Cardiac septum (tissue), 1 donor: Measurements from ENCODE around the gene HDAC10. TPM values are rescaled to one million over a fixed set of nuclear protein-coding genes. Genes with fewer than 3 reads are reported as not detected.
"Not testable (repeated sequence)": the region's sequence is repeated elsewhere in the genome, so short reads cannot be mapped to it uniquely, and the experiment has no call there.

Experiments
- DNase-seq: peaks from one replicate; pipeline ENCODE4 v3.0.0-alpha.2; 2020; ENCODE audit warnings: low spot score
- intact Hi-C: fragments of 100-400 bp; cut with DNase I; formaldehyde crosslinking; loops from one replicate; pipeline ENCODE4 v1.14.0; 2022
- total RNA-seq: library from RNA; stranded (reverse); fragmentation: NEBNext Ultra II Directional; extraction: Animal tissue kit (Norgen Biotek cat#: 25700); gene quantifications from one replicate; pipeline ENCODE4 v1.2.1, GENCODE V29; 2021
- donor health status: DM: no; HTN: no; CAD: no.

HDAC10 gene
- total RNA-seq, 1 donor from 2014 or later: 13.1 TPM

DNA sequence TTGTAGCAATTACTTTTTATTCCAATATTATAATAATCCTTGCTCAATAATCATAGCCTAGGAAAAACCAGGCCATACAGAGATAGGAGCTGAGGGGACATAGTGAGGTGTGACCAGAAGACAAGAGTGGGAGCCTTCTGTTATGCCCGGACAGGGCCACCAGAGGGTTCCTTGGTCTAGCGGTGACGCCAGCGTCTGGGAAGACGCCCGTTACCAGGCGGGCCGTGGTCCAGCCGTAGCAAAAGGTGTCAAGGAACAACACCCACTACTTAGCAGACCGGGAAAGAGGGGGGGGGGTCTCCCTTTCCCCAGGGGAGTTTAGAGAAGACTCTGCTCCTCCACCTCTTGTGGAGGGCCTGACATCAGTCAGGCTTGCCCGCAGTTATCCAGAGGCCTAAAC lies 22.3 kb upstream of the HDAC10 start:
- DNase-seq: not testable (repeated sequence)
- intact Hi-C loops: loop anchor here (5.0 kb wide), 1 partner anchor 34 kb away; the partner anchor contains the start of gene PLXNB2

DNA sequence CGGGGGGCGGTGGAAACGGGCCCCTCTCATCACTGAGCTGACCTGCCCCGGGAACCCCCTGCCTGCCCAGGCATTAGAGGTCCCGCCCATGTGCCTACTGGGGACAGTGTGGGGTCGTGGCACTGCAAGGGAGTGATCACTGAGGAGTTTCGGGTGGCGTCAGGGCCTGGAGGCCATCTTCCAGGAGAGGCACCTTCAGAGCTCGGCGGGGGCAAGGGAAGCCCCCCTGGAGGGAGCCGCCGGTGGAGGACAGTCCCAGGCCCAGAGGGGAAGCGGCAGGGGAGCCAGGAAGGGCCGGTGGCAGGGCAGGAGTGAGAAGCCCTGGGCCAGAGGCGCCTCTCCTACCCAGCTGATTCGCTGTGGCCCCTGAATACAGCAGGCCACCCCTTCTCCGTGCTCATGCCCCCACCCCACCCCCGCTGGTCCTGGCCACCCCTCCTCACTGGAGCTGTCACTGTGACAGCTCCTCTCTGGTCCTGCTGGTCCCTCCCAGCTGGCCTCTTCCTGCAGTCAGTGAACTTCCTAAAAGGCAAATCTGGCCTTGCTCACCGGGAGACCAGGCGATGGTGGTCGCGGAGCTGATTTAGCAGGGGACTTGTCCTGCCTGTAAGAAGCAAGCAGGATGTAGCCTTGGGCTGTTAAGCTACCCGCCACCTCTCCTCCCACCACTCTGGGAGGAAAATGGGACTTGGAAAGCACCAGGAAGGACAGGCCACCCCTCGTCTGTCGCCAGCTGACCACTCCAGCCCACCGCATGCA lies 21.2 kb upstream of the HDAC10 start:
- no peak for DNase-seq
- intact Hi-C loops: loop anchor here (5.0 kb wide), 1 partner anchor 35 kb away; the partner anchor contains the start of gene PLXNB2

DNA sequence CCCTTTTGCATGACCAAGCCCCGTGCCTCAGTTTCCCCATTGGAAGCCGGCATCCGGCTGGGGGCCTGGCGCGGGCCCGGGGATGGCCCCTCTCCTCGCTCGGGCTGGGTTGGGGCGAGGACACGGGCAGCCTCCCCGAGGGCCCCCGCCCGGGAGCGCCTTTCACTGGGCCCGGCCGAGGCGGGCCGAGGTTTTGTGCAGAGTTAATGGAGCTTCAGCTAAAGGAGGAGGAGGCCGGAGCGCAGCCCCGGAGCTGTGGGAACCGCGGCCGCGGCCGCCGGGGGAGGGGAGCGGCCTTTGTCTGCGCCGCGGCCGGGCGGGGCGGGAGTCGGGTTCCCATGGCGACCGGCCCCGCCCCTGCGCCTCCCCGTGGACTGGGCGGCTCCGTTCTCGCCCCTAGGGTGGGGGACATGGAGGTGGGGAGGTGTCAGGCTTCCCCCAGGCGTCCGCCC lies 20.5 kb upstream of the HDAC10 start:
- no peak for DNase-seq
- intact Hi-C loops: loop anchor here (5.0 kb wide), 1 partner anchor 36 kb away; the partner anchor contains the start of gene PLXNB2

DNA sequence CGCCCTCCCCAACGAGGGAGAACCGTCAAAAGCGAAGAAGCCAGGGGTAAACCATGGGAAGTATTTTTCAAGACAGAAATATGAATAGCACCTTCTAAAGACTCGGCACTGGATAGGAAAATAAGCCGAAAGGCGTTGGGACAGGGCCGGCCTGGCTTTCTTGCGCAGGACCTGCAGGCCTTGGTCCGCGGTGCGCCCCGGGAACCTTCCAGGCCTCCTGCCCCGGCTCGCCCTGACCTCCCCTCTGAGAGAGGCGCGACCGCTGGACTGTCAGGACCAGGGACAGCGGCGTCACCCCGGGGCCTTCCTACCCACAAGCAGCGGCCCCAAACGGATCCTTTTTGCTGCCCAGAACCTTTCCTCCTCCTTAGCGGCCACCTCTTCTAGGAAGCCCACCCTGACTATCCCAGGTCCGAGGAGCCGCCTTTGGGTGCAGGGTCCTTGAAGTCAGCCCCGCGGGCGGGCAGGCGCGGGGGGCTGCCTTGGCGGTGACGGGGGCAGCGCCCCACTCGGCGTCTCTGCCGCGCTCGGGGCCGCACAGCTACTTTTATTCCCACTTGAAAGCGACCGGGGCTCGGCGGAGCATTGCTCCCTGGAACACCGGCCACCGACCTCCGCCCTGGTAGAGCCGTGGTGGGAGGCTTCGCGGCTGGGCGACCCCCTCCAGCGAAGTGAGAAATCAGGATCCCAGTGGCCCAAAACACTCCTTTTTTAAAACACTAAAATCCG lies 19.8 kb upstream of the HDAC10 start:
- no peak for DNase-seq
- intact Hi-C loops: loop anchor here (5.0 kb wide), 1 partner anchor 36 kb away; the partner anchor contains the start of gene PLXNB2

DNA sequence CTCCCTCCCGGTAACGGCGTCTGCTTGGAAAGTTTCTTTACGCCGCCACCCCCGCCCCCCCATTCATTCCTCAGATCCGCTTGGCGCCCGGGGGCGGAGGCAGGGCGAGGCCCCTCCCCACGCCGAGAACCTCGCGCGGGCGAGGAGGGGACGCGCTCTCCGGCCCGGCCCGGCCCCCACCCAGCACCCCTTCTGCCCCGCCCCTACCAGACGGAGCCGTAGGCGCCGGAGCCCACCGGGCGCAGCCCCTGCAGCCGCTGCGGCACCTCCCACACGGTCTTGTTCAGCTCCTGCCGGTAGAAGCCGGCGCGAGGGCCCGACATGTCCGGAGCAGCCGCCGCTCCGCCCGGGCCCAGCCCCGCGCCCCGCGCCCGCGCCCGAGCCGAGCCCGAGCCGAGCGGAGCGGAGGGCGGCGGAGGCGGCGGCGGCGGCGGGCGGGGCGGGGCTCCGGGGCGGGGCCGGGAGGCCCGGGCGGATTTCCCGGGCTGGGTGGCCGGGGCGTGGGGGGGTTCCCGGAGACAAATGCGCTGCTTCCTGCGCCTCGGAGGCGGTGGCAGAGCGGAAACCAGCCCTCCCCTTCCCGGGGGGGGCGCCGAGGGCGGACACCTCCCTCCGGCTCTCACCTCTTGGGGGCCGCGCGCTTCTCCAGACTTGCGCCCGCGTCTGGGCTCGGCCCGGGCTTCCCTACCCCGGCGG lies 19.1 kb upstream of the HDAC10 start, which contains the start of gene MAPK11:
Gene MAPK11 (minus strand): TSS at position 411 of the 696 bp plus-strand sequence. CDS start 88 bp downstream, at position 323.
- DNase-seq: no peak
- intact Hi-C loops: loop anchor here (5.0 kb wide), 1 partner anchor 37 kb away; the partner anchor contains the start of gene PLXNB2

DNA sequence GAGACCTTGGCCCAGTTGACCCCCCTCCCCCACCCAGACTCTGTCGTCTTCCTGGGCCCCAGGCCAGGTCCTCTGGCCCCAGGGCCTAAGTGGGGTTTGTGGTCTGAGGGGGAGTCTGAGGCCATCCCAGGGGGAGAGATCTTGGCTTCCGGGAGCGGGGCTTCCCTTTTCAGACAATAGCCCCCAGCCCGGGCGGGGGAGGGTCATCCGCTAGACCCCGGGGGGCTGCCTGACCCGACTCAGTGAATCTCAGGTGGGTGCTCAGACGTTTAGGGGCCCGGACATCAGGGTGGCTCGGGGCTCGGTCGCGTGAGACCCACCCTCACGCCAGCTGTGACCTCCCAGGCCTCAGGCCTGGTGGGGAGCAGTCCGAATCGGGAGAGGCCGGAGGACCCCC lies 18.5 kb upstream of the HDAC10 start:
- intact Hi-C loops: no loop called here
- DNase-seq: no peak

DNA sequence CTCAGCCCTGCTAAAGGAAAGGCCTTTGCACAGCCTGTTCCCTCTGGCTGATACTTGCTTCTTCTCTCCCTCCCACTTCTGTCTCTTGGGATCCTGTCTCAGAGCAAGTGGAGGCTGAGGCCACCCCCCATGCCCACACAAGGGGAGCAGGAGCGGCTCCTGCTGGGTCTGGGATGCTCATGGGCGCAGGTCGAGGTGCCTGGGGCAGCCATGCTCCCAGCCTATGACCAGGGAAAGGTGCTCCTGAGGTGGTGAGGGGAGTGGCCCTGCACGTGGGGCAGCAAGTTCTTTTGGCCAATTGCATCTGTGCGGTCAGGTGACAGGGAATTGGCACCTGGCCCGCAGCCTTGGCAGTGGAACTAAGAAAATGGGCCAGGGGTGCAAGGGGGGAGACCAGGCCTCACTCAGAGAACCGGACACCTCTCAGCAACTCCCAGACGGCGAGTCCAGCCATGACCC lies 17.6 kb upstream of the HDAC10 start:
- intact Hi-C loops: no loop called here
- no peak for DNase-seq

DNA sequence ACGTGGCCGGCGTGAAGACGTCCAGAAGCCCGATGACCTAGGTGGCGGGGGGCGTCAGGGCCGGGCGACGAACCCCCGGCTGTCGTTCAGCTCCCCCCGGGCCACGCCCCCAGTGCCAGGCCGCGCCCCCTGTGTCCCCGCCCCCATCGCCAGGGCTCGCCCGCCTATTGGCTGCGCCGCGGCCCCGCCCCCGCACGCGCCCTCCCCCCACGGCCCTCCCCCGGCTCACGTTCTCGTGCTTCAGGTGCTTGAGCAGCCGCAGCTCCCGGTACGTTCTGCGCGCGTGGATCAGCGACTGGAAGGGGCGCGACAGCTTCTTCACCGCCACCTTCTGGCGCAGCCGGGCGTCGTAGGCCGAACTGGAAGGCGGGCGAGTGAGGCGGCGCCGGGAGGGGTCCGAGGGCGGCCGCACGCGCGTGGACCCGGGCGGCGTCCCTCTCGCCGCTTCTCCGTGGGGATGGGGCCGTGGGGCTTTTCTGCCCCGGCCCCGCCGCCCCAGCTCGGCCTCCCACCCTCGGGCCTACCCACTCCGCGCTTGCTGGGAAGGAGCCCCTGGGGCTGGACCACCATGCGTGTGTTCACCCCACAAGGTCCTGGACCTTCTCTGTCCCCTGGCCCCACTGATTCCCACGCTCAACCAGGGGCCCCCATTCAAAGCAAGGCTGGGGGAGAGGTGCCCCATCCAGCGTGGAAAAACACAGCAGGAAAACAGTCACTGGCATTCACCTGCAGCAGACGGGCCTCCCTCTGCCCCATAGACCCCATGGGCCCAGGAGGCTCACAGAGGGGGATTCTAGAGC lies 16.7 kb upstream of the HDAC10 start:
- intact Hi-C loops: no loop called here
- no peak for DNase-seq

DNA sequence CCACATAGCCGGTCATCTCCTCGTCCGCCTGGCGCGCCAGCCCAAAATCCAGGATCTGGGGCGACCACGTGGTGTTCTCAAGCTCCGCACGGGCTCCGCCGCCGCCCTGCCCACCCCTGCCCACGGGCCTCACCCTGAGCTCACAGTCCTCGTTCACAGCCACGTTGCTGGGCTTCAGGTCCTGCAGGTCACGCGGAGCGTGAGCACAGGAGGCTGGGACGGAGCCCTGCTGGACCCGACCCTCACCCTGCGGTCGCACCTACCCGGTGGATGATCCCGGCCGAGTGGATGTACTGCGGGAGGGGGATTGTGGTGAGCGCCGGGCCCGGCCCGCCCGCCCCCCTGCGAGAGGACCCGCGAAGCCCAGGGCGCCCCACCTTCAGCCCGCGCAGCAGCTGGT lies 15.9 kb upstream of the HDAC10 start:
- DNase-seq: no peak
- intact Hi-C loops: no loop called here

DNA sequence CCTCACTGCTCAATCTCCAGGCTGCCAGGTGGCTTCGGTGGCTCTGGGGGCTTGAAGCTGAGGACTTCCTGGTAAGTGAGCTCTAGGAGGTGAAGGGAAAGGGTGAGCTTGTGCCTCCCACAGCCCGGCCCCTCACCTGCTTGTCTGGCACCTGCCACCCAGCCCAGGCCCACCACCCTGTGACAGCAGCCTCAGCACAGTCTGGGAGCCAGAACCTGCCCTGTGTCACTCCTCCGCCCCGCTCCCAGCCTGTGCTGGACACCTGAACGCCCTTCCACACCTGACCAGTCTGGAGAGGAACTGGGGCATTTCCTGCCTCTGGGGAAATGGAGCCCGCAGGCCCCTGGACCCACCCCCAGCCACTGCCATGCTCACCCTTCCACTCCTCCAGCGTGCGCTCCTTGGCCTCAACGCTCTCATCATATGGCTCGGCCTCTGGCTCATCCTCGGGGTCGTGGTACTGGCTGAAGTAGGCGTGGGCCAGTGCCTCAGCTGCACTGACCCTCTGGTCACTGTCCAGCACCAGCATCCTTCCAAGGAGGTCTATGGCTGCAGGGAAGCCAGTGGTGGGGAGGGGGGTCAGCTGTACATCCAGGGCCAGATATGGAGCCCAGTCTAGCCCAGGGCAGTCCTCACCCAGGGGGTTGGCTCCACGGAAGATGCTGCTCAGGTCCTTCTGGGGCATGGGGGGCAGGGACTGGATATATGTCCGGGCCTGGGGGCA lies 14.0 kb upstream of the HDAC10 start:
- DNase-seq: no peak
- intact Hi-C loops: no loop called here

DNA sequence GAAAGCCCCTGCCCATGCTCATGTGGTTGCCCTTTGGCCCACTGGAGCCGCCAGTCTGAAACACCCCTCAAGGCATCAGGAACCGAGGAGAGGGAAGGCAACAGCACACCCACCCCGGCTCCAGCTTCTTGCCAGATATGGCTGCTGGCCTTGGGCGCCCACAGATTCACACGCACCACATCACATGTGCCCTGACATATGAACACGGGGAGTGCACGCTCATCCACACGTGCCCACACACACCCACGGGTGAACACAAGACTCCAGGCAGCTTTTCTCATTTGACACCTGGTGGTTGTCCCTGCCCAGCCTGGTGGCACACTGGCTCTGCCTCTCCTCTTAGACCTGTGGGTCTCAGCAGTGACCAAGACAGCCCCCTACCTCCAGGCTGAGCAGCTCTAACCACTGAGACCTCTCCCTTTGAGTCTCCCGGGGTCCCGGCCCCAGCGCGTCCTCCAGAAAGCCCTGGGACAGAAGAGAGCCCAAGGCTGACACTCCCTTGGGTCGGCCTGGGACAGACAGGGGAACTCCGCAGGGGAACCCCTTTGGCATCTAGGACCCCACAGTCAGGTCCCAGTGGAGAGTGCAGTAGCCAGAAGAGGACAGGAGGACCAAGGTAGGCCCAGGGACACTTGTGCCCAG lies 13.2 kb upstream of the HDAC10 start:
- intact Hi-C loops: no loop called here

DNA sequence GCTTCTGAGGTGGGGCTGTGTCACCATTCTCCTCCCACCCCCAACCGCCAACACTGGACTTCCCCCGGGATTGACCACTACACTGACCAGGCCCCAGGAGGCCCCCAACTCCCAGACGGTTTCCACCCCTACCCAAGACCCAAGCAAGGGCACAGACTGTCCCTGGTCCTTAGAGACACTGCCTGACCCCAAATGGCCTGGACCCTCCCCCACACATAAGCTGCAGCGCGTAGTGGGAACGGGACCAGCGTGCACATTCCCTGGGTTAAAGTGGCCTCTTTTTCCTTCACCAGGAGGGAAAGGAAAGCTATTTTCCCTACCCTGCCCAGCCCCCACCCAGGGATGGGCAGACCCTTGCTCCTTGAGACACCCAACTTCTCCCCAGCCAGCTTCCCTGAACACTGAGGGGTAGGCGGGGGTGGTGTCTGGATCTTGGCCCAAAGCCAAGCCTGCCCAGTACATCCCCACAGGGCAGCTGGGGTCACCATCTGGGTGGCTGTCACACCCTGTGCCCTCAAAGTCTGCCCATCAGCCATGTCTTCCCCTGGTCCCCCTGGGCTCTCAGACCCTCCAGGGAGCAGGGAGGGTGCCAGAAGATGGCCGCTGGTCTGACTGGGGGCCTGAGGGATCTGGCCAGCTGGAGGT lies 12.0 kb upstream of the HDAC10 start:
- intact Hi-C loops: no loop called here
- no peak for DNase-seq

More for the DNA sequence above, 13.2 kb upstream of the HDAC10 start:
- no peak for DNase-seq

DNA sequence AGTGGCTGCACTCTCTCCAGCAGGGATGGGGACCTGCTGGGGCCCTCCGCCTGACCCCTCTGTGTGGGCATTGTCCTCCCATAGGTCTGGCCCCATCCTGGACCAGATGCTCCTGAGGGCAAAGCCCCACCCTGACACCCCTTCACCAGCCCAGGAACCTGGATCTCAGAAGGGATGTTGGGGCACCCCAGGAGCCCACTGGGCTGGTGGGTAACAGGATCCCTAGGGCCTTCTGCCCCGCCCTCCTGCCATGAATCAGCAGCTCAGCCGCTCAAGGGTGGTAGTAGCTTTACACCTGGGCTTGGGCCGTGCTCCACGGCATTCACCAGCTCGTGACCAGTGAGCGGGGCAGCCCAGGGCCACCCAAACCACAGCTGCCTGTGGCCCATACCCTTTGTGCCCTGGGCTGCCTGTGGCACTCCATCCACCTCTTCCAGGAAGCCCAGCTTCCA lies 11.4 kb upstream of the HDAC10 start:
- intact Hi-C loops: no loop called here
- DNase-seq: no peak

DNA sequence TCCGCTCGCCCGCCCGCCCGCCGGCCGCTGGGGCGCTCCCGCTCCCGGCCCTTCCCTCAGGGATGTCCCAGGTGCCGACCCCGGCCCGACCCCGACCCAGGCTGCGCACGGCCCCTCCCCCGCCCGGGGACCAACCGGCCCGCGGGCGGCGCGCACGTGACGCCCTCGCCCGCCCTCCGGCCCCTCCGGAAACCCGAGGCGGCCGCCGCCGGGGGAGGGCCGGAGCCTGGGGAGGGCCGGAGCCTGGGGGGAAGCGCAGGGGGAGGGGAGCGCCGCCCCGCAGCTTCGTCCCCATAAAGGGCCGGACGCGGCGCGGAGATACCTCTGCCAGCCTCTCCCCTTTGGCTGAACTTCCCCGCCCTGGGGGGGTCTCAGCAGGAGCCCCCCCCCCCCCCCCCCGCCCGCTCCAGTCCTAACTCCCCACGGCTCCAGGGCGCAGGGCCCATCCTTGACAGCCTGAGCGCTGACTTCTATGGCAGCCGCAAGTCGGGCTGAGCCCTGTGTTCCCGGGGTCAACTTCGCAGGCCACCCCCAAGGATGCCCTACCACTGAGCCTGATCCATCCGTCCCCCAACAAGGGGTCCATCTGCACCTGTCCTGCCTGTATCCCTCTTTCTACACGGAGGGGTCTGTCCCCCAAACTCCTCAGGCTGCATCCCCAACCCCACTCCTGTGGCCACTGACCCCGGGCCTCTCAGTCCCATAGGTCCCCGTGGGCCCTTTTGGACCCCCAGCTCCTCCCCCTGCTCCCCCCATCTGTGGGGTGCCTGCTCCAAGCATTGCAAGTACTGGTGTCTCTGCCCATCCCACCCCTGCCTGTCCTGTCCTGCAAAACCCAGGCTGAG lies 10.8 kb upstream of the HDAC10 start, which contains the start of gene MAPK12:
Gene MAPK12 (minus strand): TSS at position 69 of the 845 bp plus-strand sequence. CDS start 174 bp downstream, outside the sequence.
- intact Hi-C loops: no loop called here
- no peak for DNase-seq

DNA sequence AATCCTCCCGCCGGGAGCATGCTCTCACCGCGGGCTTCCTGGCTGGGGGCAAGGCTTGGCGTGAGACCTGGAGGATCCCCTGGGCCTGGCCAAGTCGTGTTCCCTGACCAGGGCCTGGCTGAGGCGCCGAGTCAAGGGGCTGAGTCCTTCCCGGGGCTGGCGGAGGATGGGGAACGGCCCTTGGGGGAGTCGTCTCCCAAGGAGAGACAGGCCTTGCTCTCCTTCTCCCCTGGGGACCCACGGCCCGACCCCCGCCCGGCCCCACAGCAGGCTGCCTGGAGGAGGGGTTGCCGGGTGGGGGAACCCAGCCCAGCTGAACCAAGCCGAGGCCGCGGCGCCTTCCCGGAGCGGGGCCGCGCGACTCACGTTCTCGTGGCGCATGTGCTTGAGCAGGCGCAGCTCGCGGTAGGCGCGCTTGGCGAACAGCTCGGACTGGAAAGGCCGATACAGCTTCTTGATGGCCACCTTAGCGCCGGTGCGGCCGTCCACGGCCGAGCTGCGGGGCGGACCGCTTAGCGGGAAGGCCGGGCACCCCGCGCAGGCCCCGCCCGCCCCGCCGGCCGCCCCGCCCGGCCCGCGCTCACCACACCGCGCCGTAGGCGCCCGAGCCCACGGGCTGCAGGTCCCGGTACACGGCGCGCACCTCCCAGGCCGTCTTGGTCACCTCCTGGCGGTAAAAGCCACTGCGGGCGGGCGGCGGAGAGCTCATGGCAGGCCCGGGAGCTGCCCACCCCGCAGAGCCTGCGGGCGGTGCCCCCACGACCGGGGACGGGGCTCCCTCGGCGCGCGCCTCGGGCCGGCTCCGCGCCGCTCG lies 9.9 kb upstream of the HDAC10 start:
- DNase-seq: no peak
- intact Hi-C loops: no loop called here

DNA sequence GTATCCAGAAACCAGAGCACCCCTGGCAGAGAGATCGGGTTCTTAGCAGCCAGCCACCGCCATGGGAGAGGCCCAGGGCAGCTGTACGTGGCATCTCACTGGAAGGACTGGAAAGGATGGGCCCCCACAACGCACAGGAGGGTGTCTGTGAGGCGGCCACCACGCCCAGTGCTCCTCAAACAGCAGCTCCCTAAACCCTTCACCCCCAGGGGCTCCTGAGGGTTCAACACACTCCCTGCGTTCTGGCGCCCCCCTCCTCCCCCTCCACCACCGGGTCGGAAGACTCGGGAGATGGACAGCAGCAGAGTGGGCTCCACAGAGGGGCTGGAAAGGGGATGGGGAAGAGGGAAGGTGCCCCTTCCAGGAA lies 9.4 kb upstream of the HDAC10 start:
- no peak for DNase-seq
- intact Hi-C loops: no loop called here
